GM12878 (cell line): Measurements from ENCODE around the gene SPATA32. TPM values are rescaled to one million over a fixed set of nuclear protein-coding genes. Genes with fewer than 3 reads are reported as not detected.

ENCODE experiments used
- ATAC-seq: fragments of 200-7000 bp; cut with Tn5 transposase; 3 replicates; pipeline ENCODE4 v1.9.1; 2020; ENCODE audit warnings: mild to moderate bottlenecking, moderate library complexity
- BruUV-seq: library from RNA; stranded (reverse); fragments of 400-500 nt; replicated peaks from 2 replicates; lab custom pipeline; 2021; lab: Mats Ljungman, UMichigan
- CTCF ChIA-PET: fragments of 300-600 bp; sonication (Branson Sonifier 250); formaldehyde crosslinking; extraction: SDS; loops from one replicate; lab custom pipeline; 2021; ENCODE audit warnings: inconsistent platforms; lab: Yijun Ruan, JAX
- POLR2A ChIA-PET: fragments of 350-600 bp; formaldehyde crosslinking; extraction: SDS; loops from one replicate; lab custom pipeline; 2021; ENCODE audit warnings: inconsistent platforms; lab: Charles Lee
- RAD21 ChIA-PET: fragments of 300-600 bp; sonication (Branson Sonifier 250); formaldehyde crosslinking; loops from one replicate; lab custom pipeline; 2023; ENCODE audit warnings: antibody characterized with exemption; ENCODE audit not compliant: unreplicated experiment; lab: Charles Lee
- SMC1A ChIA-PET: fragments of 300-600 bp; sonication (Branson Sonifier 250); formaldehyde crosslinking; loops from one replicate; lab custom pipeline; 2023; ENCODE audit not compliant: unreplicated experiment, uncharacterized antibody; lab: Charles Lee
- DNase-seq: peaks from one replicate; pipeline ENCODE4 v3.0.0-alpha.2; 2011; ENCODE audit warnings: low read depth, low spot score
- FAIRE-seq: peaks from 3 replicates; lab custom pipeline; 2011; peaks lifted over from hg19 to GRCh38; lab: Jason Lieb, UNC
- H2AFZ ChIP-seq: 2 replicates; pipeline ENCODE4 v1.6.0; 2011; ENCODE audit warnings: low read depth, low read length, control low read depth; ENCODE audit not compliant: control insufficient read depth
- H3K27ac ChIP-seq: 2 replicates; pipeline ENCODE4 v1.5.1; 2011; ENCODE audit warnings: control low read depth; ENCODE audit not compliant: control insufficient read depth, insufficient read depth
- H3K27me3 ChIP-seq, 2 experiments: replicated peaks in 1 of 2; 2 replicates each; pipeline versions ENCODE4 v1.6.0 to v1.6.1; 2011; ENCODE audit warnings: low read length in 1 of 2; ENCODE audit not compliant: control insufficient read depth in 2 of 2, insufficient read depth in 2 of 2
- H3K36me3 ChIP-seq, 2 experiments: 2 replicates each; pipeline ENCODE4 v1.5.1; 2011; ENCODE audit warnings: low read length in 1 of 2; ENCODE audit not compliant: control insufficient read depth in 2 of 2, insufficient read depth in 2 of 2
- H3K4me1 ChIP-seq: 2 replicates; pipeline ENCODE4 v1.6.1; 2011; ENCODE audit warnings: mild to moderate bottlenecking, low read length, moderate library complexity, mixed read lengths; ENCODE audit not compliant: control insufficient read depth, insufficient read depth
- H3K4me2 ChIP-seq: 2 replicates; pipeline ENCODE4 v1.6.0; 2011; ENCODE audit warnings: control low read depth; ENCODE audit not compliant: control insufficient read depth, insufficient read depth
- H3K4me3 ChIP-seq: fragments of 200-600 bp; sonication (generic); 2 replicates; pipeline ENCODE4 v1.5.1; 2016
- H3K79me2 ChIP-seq: 2 replicates; pipeline ENCODE4 v1.6.0; 2011; ENCODE audit warnings: low read length; ENCODE audit not compliant: control insufficient read depth, insufficient read depth
- H3K9ac ChIP-seq: 2 replicates; pipeline ENCODE4 v1.8.0; 2011; ENCODE audit warnings: low read length, control low read depth, mixed read lengths; ENCODE audit not compliant: control insufficient read depth, insufficient read depth
- H3K9me3 ChIP-seq: replicated peaks from 3 replicates; pipeline ENCODE4 v1.5.1; 2011; ENCODE audit warnings: mild to moderate bottlenecking, low read length; ENCODE audit not compliant: control insufficient read depth, insufficient read depth
- H4K20me1 ChIP-seq: 2 replicates; pipeline ENCODE4 v1.6.0; 2011; ENCODE audit not compliant: control insufficient read depth, insufficient read depth
- EGR1 ChIP-seq, 2 experiments: IDR thresholded peaks; 1 replicate in 1 of 2; 2 replicates in 1 of 2; pipeline ENCODE4 v1.6.1; 2011 to 2012; ENCODE audit warnings: low read depth in 2 of 2, low read length in 2 of 2, borderline replicate concordance in 1 of 2, mild to moderate bottlenecking in 1 of 2, moderate library complexity in 1 of 2
- IRF5 ChIP-seq: fragments of 450-650 bp; IDR thresholded peaks from 2 replicates; pipeline ENCODE4 v1.6.1; 2017; ENCODE audit warnings: borderline replicate concordance
- JUNB ChIP-seq: IDR thresholded peaks from 2 replicates; pipeline ENCODE4 v1.6.1; 2016; ENCODE audit warnings: antibody characterized with exemption, mild to moderate bottlenecking
- POLR2AphosphoS2 ChIP-seq: IDR thresholded peaks from 2 replicates; pipeline ENCODE4 v1.6.1; 2011; ENCODE audit warnings: low read depth, mild to moderate bottlenecking, low read length, improper control_type of control experiment, moderate library complexity
- SREBF1 ChIP-seq: IDR thresholded peaks from 2 replicates; pipeline ENCODE4 v1.6.1; 2012; ENCODE audit warnings: mild to moderate bottlenecking, low read length
- ZZZ3 ChIP-seq: IDR thresholded peaks from 2 replicates; pipeline ENCODE4 v1.6.1; 2011; ENCODE audit warnings: low read depth; ENCODE audit not compliant: control insufficient read depth, insufficient read length
- WGBS: methylation state at CpG from one replicate; pipeline ENCODE4 v1.1.6; 2016; ENCODE audit warnings: low lambda C conversion rate; ENCODE audit not compliant: insufficient replicate concordance, insufficient coverage; ENCODE audit errors: missing lambda C conversion rate; 5-methylcytosine and 5-hydroxymethylcytosine counted together
- in situ Hi-C: fragments of 300-500 bp; cut with MboI; formaldehyde crosslinking; loops from 9 replicates; pipeline ENCODE4 v1.14.3; 2018; ENCODE audit warnings: mixed read lengths
- intact Hi-C: fragments of 100-400 bp; cut with micrococcal nuclease; formaldehyde crosslinking; loops from one replicate; pipeline ENCODE4 v1.14.2; 2022; ENCODE audit not compliant: unreplicated experiment
- polyA plus RNA-seq, 11 experiments: library from polyadenylated mRNA; depleted of rRNA in 4 of 11; unstranded in 6 of 11; stranded (reverse) in 5 of 11; fragments of >200 nt; fragmentation: Nextera tagmentation in 4 of 11; fragmentation: Illumina TruSeq in 1 of 11; extraction: Ambion mirVana in 4 of 11; extraction: Trizol in 1 of 11; gene quantifications; 1 replicate in 1 of 11; 2 replicates in 10 of 11; pipeline versions ENCODE4 v1.2.1 to v1.2.3, GENCODE V29; 2011 to 2016; ENCODE audit warnings: inconsistent platforms in 2 of 11, missing spikeins in 2 of 11, low read depth in 1 of 11
- total RNA-seq, 4 experiments: library from RNA; depleted of rRNA in 3 of 4; stranded (reverse); fragments of >200 nt in 3 of 4; fragmentation: Illumina TruSeq in 1 of 4; extraction: Trizol in 1 of 4; gene quantifications; 2 replicates each; pipeline versions ENCODE4 v1.2.1 to v1.2.3, GENCODE V29; 2013 to 2021
- TF ChIP-seq, protein P1 (sequence below): IDR thresholded peaks from 2 replicates; pipeline ENCODE4 v1.6.1; 2012; ENCODE audit warnings: mild to moderate bottlenecking, low read depth, low read length
- TF ChIP-seq, protein P2 (sequence below): fragments of 450-650 bp; IDR thresholded peaks from 2 replicates; pipeline ENCODE4 v1.6.1; 2016; ENCODE audit warnings: mild to moderate bottlenecking
- TF ChIP-seq, protein P3 (sequence below): fragments of 450-650 bp; IDR thresholded peaks from 2 replicates; pipeline ENCODE4 v1.6.1; 2017; ENCODE audit warnings: mild to moderate bottlenecking, moderate library complexity

SPATA32 gene
- total and polyA plus RNA-seq, 10 of the 15 experiments (the other 5 are each of a cell fraction or from before 2014, with no cell fraction given), result 0.03 to 0.35 (median 0.11) TPM; not detected in 3

- WGBS, result 0% methylated on average over 1 of the region's 1 CpG
- H3K27me3 ChIP-seq, result no peaks in the 10 kb centered on the region
- no peak overlapping the region for H3K27ac ChIP-seq
- FAIRE-seq, result no peak
- ChIA-PET CTCF (interaction anchor here (0.9 to 2.1 kb wide), 3 partner anchors 10 to 47 kb away, joined by 3 to 7 read pairs (median 6); no protein-coding TSS in a partner anchor), POLR2A (interaction anchor here (1.2 kb wide), 1 partner anchor 40 kb away, joined by 4 read pairs; no protein-coding TSS in a partner anchor), SMC1A (interaction anchor here (0.9 kb wide), 1 partner anchor 34 kb away, joined by 3 read pairs; no protein-coding TSS in a partner anchor), RAD21 (interaction anchor here (1.0 kb wide), 1 partner anchor 46 kb away, joined by 6 read pairs; no protein-coding TSS in a partner anchor)
- no peak overlapping the region for H3K4me3 ChIP-seq
- no peaks in the 10 kb centered on the region for H3K79me2 ChIP-seq
- DNase-seq, result no peak
- BruUV-seq, result no TSS peak
- 0 out of 2 replicates have a peak, but pooled peaks cover 2% of the 10 kb centered on the region for H4K20me1 ChIP-seq
- H3K36me3 ChIP-seq, result peaks cover 41 to 48% of the 10 kb centered on the region in 2 experiments
- H3K4me2 ChIP-seq, result no peak overlapping the region
- intact Hi-C loops, result no loop called here
- in situ Hi-C loops, result loop anchor here (25.0 kb wide), 1 partner anchor 346 kb away; no protein-coding TSS in a partner anchor
- H3K4me1 ChIP-seq, result peaks cover 21% of the 10 kb centered on the region
- no peaks in the 10 kb centered on the region for H3K9me3 ChIP-seq
- H3K9ac ChIP-seq, result no peak overlapping the region
- ATAC-seq, result no peak
- H2AFZ ChIP-seq, result no peak overlapping the region
- TF ChIP-seq, protein P1, sequence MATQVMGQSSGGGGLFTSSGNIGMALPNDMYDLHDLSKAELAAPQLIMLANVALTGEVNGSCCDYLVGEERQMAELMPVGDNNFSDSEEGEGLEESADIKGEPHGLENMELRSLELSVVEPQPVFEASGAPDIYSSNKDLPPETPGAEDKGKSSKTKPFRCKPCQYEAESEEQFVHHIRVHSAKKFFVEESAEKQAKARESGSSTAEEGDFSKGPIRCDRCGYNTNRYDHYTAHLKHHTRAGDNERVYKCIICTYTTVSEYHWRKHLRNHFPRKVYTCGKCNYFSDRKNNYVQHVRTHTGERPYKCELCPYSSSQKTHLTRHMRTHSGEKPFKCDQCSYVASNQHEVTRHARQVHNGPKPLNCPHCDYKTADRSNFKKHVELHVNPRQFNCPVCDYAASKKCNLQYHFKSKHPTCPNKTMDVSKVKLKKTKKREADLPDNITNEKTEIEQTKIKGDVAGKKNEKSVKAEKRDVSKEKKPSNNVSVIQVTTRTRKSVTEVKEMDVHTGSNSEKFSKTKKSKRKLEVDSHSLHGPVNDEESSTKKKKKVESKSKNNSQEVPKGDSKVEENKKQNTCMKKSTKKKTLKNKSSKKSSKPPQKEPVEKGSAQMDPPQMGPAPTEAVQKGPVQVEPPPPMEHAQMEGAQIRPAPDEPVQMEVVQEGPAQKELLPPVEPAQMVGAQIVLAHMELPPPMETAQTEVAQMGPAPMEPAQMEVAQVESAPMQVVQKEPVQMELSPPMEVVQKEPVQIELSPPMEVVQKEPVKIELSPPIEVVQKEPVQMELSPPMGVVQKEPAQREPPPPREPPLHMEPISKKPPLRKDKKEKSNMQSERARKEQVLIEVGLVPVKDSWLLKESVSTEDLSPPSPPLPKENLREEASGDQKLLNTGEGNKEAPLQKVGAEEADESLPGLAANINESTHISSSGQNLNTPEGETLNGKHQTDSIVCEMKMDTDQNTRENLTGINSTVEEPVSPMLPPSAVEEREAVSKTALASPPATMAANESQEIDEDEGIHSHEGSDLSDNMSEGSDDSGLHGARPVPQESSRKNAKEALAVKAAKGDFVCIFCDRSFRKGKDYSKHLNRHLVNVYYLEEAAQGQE, result no peak
- TF ChIP-seq JUNB (no peak), ZZZ3 (no peak), IRF5 (no peak), EGR1 (IDR thresholded peaks at IDR 0.05; ENCODE audit: borderline replicate concordance in 1 of 2, low read depth in 2 of 2, low read length in 2 of 2) (no peak), SREBF1 (no peak), POLR2AphosphoS2 (no peak)
- TF ChIP-seq, protein P2, sequence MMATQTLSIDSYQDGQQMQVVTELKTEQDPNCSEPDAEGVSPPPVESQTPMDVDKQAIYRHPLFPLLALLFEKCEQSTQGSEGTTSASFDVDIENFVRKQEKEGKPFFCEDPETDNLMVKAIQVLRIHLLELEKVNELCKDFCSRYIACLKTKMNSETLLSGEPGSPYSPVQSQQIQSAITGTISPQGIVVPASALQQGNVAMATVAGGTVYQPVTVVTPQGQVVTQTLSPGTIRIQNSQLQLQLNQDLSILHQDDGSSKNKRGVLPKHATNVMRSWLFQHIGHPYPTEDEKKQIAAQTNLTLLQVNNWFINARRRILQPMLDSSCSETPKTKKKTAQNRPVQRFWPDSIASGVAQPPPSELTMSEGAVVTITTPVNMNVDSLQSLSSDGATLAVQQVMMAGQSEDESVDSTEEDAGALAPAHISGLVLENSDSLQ, result no peak
- TF ChIP-seq, protein P3, sequence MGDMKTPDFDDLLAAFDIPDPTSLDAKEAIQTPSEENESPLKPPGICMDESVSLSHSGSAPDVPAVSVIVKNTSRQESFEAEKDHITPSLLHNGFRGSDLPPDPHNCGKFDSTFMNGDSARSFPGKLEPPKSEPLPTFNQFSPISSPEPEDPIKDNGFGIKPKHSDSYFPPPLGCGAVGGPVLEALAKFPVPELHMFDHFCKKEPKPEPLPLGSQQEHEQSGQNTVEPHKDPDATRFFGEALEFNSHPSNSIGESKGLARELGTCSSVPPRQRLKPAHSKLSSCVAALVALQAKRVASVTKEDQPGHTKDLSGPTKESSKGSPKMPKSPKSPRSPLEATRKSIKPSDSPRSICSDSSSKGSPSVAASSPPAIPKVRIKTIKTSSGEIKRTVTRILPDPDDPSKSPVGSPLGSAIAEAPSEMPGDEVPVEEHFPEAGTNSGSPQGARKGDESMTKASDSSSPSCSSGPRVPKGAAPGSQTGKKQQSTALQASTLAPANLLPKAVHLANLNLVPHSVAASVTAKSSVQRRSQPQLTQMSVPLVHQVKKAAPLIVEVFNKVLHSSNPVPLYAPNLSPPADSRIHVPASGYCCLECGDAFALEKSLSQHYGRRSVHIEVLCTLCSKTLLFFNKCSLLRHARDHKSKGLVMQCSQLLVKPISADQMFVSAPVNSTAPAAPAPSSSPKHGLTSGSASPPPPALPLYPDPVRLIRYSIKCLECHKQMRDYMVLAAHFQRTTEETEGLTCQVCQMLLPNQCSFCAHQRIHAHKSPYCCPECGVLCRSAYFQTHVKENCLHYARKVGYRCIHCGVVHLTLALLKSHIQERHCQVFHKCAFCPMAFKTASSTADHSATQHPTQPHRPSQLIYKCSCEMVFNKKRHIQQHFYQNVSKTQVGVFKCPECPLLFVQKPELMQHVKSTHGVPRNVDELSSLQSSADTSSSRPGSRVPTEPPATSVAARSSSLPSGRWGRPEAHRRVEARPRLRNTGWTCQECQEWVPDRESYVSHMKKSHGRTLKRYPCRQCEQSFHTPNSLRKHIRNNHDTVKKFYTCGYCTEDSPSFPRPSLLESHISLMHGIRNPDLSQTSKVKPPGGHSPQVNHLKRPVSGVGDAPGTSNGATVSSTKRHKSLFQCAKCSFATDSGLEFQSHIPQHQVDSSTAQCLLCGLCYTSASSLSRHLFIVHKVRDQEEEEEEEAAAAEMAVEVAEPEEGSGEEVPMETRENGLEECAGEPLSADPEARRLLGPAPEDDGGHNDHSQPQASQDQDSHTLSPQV, result no peak
Observed at GRCh38 chr17:45265821-45266220, 3.9 kb upstream of the SPATA32 start.
